ENCODE results near the gene BEND5.

The BEND5 gene

GRCh38 chr1:48728584-48728983 lies 48.1 kb downstream of the BEND5 start:
- TF ChIP-seq, protein P1, sequence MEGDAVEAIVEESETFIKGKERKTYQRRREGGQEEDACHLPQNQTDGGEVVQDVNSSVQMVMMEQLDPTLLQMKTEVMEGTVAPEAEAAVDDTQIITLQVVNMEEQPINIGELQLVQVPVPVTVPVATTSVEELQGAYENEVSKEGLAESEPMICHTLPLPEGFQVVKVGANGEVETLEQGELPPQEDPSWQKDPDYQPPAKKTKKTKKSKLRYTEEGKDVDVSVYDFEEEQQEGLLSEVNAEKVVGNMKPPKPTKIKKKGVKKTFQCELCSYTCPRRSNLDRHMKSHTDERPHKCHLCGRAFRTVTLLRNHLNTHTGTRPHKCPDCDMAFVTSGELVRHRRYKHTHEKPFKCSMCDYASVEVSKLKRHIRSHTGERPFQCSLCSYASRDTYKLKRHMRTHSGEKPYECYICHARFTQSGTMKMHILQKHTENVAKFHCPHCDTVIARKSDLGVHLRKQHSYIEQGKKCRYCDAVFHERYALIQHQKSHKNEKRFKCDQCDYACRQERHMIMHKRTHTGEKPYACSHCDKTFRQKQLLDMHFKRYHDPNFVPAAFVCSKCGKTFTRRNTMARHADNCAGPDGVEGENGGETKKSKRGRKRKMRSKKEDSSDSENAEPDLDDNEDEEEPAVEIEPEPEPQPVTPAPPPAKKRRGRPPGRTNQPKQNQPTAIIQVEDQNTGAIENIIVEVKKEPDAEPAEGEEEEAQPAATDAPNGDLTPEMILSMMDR (IDR thresholded peaks at IDR 0.05; ENCODE audit: low read depth, low read length): no peak
- H3K4me3 ChIP-seq (ENCODE audit: low read depth, low read length): no peak overlapping the region

DNA sequence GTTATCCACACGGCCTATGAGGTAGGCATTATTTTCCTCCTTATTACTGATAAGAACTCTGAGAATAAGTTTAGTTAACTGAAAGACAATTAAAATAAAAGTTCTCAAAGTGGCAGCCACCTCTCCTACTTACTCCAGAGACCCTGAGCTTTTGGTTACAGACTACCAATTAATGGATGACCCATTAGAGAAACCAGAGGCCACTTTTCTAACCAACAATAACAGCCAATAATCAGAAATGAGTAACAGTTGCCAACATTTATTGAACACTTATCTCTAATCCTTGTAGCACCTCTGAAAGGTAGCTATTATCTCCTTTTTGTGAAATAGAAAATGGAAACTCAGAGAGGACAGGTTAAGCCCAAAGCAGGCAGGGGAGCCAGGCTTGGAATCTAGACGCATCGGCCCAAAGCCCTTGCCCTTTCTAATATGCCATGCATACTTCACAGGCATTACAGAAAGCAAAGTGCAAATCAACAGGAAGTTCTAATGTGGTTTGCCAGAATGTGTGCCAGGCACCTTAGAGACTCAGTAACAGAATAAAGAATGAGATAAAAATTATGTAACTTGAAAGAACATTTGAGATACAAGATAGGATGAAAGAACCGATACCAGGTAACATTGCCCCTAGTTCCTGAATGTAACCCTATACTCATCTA lies 50.0 kb downstream of the BEND5 start:
- no peaks in the 10 kb centered on the region for H3K9me3 ChIP-seq (ENCODE audit: severe bottlenecking)
- H3K4me3 ChIP-seq (ENCODE audit: low read depth, low read length): no peak overlapping the region
- no peak overlapping the region for H3K27ac ChIP-seq
- no peaks in the 10 kb centered on the region for H3K27me3 ChIP-seq (ENCODE audit: insufficient read depth, low read depth, severe bottlenecking)
- H3K36me3 ChIP-seq: peaks cover 11% of the 10 kb centered on the region
- TF ChIP-seq, protein P1 (IDR thresholded peaks at IDR 0.05; ENCODE audit: low read depth, low read length): no peak
- DNase-seq: no peak

More at GRCh38 chr1:48728584-48728983, 48.1 kb downstream of the BEND5 start:
- H3K27me3 ChIP-seq (ENCODE audit: insufficient read depth, low read depth, severe bottlenecking): no peaks in the 10 kb centered on the region
- no peak for DNase-seq
- H3K36me3 ChIP-seq: peaks cover 27% of the 10 kb centered on the region
- no peak overlapping the region for H3K27ac ChIP-seq
- H3K9me3 ChIP-seq (ENCODE audit: severe bottlenecking): no peaks in the 10 kb centered on the region

- no peak overlapping the region for H3K4me3 ChIP-seq (ENCODE audit: low read depth, low read length)
- no peak overlapping the region for H3K27ac ChIP-seq
- H3K27me3 ChIP-seq (ENCODE audit: insufficient read depth, low read depth, severe bottlenecking): no peaks in the 10 kb centered on the region
- DNase-seq: no peak
- TF ChIP-seq, protein P1 (IDR thresholded peaks at IDR 0.05; ENCODE audit: low read depth, low read length): no peak
- H3K36me3 ChIP-seq: peaks cover 11% of the 10 kb centered on the region
- H3K9me3 ChIP-seq (ENCODE audit: severe bottlenecking): no peaks in the 10 kb centered on the region
These were observed 50.6 kb downstream of the BEND5 start for GRCh38 chr1:48726139-48726538.

- Histone ChIP-seq H3K27me3 (ENCODE audit: insufficient read depth, low read depth, severe bottlenecking) (no peaks in the 10 kb centered on the region), H3K4me3 (ENCODE audit: low read depth, low read length) (no peak overlapping the region), H3K36me3 (peaks cover 11% of the 10 kb centered on the region), H3K9me3 (ENCODE audit: severe bottlenecking) (no peaks in the 10 kb centered on the region), H3K27ac (no peak overlapping the region)
- TF ChIP-seq, protein P1 (IDR thresholded peaks at IDR 0.05; ENCODE audit: low read depth, low read length): no peak
- DNase-seq: no peak
These were observed 51.2 kb downstream of the BEND5 start for GRCh38 chr1:48725341-48726046.

- no peaks in the 10 kb centered on the region for H3K27me3 ChIP-seq (ENCODE audit: insufficient read depth, low read depth, severe bottlenecking)
- no peak for DNase-seq
- no peak overlapping the region for H3K4me3 ChIP-seq (ENCODE audit: low read depth, low read length)
- TF ChIP-seq, protein P1 (IDR thresholded peaks at IDR 0.05; ENCODE audit: low read depth, low read length): no peak
- H3K9me3 ChIP-seq (ENCODE audit: severe bottlenecking): no peaks in the 10 kb centered on the region
- H3K27ac ChIP-seq: no peak overlapping the region
- no peaks in the 10 kb centered on the region for H3K36me3 ChIP-seq
These were observed 55.8 kb downstream of the BEND5 start for GRCh38 chr1:48720929-48721328.
